HG03457 (cell line): ENCODE results near the gene IGFN1.
"Not testable (repeated sequence)": the region's sequence is repeated elsewhere in the genome, so short reads cannot be mapped to it uniquely, and the experiment has no call there.

Experiments
- ATAC-seq: cut with Tn5 transposase; IDR thresholded peaks from one replicate; pipeline ENCODE4 v1.9.1; 2021; ENCODE audit warnings: moderate number of reproducible peaks; ENCODE audit not compliant: unreplicated experiment

The IGFN1 gene

DNA sequence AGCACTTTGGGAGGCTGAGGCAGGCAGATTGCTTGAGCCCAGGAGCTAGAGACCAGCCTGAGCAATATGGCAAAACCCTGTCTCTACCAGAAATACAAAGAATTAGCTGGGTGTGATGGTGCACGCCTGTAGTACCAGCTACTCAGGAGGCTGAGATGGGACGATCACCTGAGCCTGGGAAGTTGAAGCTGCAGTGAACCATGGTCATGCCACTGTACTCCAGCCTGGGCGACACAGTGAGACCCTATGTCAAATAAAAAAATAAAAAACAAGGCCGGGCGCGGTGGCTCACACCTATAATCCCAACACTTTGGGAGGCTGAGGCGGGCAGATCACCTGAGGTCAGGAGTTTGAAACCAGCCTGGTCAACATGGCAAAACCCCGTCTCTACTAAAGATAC lies 27.6 kb upstream of the IGFN1 start:
- ATAC-seq, result not testable (repeated sequence)

DNA sequence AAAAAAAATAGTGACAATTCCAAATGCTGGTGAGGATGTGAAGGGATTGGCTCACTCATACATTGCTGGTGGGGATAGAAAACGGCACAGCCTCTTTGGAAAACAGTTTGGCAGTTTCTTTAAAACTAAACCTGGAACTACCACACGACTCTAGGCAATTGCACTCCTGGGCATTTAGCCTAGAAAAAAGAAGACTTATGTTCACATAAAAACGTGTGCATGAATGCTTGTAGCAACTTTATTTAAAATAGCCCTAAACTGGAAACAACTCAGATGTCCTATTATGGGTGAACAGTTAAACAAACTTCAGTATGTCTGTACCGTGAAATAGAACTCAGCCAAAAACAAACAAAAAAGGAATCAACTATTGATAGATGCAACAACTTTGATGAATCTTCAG lies 26.9 kb upstream of the IGFN1 start:
- no peak for ATAC-seq

DNA sequence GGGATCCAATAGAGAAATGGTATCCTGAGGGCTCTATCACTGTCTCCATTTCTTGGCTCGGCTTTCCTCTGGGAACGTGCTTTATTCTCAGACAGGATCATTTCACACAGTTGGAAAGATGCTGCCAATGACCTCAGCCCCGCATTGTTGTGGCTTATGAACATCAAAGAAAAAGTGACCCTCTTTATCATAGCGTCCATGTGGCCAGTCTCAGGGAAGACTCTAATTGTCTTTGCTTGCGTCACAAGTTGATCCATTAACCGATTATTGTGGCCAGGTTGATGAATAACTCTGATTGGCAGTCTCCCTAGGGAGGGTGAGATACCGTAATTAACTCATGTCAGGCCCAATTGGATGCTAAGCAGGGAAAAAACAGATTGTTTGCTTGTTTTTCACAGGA lies 26.0 kb upstream of the IGFN1 start:
- ATAC-seq, result no peak

DNA sequence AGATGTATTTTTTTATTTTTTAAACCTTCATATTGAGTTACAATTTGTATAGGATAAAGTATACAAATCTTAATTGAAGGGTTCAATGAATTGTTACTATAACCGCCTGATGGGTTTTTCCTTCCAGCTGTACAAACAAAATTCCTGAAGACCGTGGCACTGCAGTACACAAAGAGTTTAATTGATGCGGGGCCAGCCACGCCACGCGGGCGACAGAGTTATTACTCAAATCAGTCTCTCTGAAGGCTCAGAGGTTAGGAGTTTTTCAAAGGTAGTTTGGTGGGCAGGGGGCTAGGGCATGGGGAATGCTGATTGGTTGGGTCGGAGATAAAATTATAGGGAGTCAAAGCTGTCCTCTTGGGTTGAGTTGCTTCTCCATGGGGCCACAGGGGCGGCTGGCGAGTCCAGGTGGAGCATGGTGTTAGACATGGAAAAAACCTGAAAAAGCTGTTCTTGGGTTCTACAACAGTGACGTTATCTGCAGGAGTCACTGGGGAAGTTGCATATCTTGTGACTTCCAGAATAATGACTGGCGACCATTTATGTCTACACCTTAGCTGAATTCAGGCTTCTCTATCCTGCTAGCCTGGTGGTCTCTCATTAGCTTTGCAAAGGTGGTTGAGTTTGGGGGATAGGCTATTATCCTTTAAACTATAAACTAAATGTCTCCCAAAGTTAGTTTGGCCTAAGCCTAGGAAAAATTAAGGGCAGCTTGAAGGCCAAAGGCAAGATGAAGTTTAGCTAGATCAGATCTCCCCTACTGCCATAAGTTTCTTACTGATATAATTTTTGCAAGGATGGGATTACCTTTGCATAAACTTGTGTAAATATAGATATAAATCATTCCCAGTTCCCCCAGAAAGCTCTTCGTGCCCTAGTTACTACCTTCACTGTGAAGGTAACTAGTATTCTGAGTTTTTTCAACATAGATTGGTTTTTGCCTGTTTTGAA lies 23.3 kb upstream of the IGFN1 start:
- ATAC-seq, result no peak

DNA sequence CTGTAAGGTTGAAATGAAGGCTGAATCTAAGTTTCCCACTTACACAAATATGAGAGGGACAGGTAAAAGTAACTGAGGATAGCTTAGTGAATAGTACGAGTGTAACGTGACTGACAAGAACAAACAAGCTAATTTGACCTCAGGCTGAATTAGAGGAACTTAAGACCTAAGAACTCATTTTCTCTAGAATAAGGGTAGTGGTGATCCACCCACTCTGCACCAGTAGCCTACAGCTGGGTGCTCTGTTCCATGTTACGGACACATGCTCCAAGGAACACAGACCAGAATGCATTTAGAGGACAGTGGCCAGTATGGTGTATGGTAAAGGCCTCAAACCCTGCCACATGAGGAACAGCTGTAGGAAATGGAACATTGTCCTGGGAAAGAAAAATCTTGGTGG lies 21.4 kb upstream of the IGFN1 start:
- no peak for ATAC-seq

DNA sequence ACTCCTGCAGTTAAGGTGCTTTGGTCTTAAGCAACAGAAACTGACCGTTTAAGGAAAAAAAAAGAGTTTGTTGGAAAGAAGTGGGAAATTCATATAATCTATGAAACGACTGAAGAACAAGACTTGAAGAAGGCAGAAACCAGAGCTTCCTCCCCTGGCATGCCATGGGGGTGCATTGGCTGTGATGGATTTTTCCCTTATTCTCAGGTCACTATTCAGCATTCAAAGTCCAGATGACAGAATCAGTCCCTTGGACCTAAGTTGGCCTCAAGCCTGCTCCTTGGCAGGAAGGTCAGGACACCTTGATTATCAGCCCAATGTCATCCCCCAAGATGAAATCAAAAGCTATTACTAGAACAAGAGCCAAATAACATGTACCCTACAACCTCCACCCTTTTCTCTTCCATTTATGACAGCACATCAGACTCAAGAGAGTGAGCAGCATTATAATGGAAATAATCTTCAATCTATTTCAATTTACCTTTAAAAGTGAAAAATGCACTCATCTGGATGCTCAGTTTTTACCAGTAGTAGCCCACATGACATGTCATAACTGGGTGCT lies 20.6 kb upstream of the IGFN1 start:
- no peak for ATAC-seq

DNA sequence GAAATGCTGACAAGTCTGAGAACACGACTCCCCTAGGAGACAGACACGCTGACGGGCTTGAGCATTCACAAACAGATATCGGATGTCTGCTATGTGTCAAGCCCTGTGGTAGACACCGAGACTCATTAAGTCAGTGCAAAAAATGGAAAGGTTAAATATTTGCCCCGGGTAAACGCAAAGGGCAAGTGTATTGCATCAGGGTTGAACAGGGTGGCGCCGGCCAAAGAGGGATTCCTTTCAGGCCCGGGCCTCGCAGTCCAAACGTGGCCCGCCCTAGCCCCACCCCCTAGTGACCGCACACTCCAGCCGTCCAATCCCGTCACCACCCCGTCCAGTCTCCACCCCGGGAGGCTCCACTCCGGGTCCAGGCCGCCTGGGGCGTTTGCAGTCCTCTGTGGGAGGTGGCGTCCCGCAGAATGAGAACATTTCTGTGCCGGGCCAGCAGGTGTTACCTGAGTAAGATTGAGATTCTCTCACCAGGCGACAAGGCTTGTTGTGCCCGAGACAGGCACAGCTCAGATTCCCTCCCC lies 20.0 kb upstream of the IGFN1 start:
- peak; percentile 94 for ATAC-seq

DNA sequence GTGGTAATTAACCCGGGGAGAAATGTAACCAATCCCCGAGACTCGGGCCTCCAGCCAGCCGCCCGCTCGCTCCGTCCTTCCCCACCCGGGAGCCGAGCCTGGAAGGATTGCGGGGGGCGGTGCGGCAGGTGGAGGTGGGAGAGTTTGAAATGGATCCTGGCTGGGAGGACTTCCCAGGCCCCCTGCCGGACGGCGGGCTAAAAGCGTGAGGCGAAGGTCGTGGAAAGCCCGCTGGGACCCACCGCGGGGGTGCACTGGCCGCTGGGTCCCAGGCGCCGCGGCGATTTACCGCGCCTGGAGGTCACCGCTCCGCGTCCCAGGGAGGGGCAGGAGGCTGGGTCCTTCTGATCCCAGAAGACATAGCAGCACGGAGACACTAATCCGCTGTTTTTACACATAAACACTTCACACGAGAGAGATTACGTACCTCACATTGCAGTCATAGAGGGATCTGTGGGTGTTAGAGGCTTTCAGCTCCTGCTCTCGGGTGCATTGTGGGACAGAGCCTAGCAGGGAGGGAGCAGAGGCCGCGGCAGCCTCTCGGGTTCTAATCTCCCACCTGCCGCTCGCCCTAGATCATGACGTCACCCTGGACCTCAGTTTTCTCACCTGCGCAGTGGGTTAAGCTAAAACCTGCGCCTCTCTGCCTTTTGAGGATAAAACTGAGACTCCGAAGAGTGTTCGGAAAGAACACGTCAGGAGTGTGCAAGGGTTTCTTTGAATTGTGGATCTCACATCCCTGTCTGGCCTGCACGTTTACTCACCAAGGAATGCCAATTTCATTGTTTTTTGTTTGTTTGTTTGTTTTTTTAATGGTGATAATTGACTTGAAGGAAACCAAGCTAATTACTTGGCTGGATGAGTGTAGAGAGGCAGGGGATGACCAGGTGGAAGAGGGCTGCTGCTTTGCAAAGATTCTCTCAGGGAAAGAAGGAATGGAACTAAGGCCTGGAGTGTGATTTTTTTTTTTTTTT lies 19.3 kb upstream of the IGFN1 start:
- peak; percentile 34 for ATAC-seq

DNA sequence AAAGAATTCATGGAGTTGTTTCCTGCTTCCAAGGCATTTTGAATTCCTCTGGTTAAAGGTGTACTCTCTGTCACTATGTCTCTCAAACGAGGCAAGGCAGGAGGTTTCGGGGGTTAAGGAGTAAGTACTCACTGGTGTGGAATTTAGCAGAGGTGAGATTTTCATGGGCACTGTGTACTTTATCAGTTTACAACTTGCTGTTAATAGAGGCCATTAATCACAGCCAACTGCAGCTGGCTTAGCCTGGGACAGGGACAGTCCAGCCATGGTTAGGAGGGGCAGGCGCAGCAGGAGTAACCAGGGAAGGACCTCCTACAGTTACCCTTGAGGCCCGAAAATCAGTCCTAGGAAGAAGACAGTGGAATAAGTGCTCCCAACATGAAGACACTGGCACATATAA lies 18.3 kb upstream of the IGFN1 start:
- no peak for ATAC-seq

DNA sequence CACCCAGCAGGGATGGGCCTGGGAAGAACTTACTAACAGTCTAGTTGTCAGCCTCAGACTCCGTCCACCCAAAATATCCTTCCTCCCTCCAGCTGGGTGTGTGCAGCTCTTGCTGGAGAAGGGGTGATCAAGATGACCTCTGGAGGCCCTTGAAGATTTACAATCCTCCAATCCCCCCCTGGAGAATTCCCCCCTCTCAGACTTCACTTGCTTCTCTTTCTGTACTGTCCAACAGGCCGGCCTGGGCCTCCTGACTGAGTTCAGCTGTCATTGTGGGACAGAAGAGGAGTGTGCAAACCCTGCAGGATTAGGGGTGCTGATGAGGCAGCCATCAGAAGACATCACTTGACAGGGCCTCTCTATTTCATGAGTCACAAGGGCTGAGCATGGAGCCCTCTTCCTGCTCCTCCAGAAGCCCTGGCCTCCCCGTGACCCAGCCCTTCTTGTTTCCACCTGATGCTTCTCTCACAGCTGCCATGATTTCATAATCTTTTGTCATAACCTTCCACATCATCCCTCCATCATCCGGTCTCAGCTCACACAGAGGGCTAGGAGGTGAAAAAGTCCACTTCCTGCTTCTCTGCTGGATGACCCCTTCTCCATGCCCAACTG lies 17.5 kb upstream of the IGFN1 start:
- no peak for ATAC-seq

DNA sequence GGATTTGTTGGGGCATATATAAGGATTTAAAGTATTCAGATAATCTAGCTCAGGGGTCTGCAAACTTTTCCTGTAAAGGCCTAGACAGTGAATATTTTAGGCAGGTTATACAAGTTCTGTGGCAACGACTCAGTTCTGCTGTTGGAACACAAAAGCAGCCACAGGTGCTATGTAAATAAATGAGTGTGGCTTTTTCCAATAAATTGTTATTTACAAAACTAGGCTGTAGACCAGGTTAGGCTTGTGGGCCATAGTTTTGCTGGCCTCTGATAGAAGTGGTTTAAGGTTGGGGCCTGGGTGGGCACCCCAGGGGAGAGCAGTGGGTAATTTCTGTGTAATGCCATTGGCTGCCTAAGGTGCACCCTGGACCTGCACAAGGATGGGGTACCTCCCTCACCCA lies 16.9 kb upstream of the IGFN1 start:
- no peak for ATAC-seq

DNA sequence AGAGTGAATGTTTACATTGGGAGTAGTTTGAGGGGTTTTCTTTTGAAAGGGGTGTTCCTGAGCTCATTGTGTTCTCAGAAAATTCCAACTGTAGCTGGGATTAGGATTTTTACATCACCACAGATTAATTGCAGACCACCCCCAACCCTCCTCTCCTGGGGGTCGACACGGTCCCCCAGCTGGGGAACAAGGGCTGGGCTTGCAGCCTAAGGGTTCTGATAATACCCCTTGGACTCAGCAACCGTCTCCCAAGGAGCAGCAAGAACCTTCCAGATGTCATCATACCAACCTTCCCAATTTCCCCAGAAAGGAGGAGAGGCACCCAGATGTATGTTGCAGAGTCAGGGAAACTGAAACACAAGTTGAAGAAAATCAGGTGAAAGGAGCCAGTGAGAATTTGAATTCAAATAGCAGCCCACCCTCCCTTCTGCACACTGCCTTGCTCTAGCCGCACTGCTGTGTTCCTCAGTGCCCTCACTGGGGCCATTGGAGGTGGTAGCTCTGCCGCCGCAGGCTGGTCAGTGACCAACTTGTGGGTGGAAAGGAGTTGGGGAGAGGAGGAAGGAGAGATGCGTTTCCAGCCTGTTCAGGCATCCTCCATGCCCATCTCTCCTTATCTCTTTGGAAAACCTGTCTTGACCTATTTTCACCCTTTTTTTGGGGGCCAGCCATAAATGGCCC lies 14.7 kb upstream of the IGFN1 start:
- no peak for ATAC-seq

DNA sequence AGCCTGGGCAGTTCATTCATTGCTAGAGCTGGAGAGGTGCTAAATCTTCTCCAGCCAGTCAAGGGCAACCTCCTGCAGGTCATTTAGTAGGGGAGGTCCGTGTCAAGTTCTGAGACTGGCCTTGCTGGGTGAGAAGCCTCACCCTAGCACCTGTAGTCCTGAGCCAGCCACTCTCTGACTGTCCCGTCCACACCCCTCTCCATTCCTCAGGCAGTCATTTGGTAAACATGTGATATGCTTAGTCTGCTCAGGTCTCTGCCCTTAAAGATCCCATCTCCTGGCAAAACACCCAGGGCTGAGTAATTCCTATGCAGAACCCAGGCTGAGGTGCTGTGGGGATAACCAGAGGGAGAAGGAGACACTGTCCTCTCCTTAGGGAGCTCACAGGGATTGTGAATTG lies 13.7 kb upstream of the IGFN1 start:
- no peak for ATAC-seq

DNA sequence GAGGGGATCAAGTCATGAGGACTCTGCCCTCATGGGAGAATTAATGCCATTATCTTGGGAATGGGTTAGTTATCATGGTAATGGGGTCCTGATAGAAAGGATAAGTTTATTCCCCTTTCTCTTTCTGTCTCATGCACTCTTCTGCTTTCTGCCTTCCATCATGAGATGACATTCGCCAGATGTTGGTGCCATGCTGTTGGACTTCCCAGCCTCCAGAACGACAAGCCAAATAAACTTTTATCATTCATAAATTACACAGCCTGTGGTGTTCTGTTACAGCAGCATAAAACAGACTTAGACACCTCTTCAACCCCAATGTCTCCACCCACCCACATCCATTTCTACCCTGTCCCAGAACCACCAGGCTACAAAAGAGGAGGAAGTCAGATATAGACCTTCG lies 11.9 kb upstream of the IGFN1 start:
- no peak for ATAC-seq

DNA sequence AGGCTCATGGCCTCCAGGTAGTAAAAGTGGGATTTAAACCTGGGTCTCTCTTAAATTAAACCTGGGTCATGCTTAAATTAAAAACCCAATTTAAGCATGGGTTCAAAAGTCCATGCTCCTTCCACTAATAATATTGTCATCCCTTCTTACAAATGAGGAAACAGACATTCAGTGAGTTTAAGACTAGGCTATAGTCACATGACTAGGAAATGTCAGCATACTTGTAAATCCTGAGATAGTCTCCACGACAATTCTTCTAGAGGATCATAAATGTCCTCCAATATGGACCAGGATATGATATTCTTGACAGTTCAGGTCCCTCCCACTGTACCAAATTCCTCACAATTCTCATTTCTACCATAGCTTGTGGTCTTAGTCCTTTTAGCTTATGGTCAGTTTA lies 10.5 kb upstream of the IGFN1 start:
- no peak for ATAC-seq

DNA sequence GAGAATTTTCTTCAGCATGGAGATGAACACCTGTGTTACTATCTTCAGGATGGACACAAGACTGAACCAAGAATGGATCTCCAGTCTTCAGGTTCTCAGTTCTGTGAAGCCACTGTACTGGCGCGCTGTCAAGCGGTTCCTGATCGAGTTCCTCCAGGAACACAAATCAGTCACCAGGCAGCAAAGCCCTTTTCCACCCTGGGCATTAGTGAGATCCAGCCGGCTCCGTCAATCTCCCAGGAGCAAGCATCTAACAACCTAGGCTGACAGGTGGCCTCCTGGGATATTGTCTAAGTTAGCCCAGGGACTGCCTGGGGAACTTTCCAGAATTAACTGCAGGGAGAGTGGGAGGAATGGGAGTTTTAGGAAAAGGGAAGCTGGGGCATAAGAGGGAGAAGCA lies 9.7 kb upstream of the IGFN1 start:
- ATAC-seq, result no peak

DNA sequence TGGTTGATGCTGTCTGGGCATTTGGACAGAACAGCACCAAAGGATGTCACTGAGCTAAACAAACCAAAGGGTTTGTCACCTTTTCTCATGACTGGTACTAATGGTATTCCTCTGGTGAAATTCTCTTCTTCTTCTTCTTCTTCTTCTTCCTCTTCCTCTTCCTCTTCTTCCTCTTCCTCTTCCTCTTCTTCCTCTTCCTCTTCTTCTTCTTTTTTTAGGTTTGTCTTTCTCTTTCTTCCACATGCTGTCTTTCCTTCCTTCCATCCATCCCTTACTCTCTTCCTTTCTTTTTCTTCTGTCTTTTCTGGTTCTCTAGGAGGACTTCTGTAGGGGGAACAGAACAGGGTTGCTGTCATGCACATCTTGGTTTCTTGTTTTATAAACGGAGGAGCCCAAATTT lies 9.3 kb upstream of the IGFN1 start:
- ATAC-seq, result no peak

DNA sequence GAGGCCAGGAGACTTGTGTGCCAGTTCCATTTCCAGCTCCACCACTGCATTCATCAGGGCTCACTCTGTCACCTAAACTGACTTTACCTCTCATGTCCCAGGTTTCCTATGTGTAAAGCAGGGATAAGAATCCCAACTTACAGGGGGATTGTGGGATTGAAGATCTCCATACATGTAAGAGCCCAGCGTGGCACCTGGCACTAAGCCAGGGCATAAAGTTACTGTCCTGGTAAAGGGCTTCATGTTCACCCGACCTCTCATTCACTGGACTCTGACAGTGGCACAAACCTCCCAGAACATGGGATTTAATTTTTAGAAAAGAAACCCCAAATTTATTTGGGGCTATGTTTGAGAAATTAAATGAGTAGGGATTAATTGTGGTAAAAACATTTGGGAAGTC lies 8.9 kb upstream of the IGFN1 start:
- ATAC-seq, result no peak

DNA sequence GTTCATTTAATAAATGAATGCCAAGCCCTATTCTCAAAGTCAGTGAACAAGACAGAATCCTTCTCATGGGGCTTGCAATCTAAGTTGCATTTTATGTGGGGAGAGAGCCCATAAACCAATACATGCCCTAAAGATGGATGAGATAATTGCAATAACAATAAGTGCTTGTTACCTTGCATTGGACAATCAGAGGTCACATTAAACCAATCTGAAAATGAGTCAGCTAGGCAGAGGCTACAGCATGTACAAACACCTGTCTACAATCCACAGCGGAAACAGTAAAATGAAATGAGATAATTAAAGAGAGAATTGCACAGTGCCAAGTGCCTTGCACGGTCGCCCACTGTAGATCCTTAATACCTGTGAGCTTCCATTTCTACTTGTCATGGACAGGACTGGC lies 7.4 kb upstream of the IGFN1 start:
- ATAC-seq, result no peak

DNA sequence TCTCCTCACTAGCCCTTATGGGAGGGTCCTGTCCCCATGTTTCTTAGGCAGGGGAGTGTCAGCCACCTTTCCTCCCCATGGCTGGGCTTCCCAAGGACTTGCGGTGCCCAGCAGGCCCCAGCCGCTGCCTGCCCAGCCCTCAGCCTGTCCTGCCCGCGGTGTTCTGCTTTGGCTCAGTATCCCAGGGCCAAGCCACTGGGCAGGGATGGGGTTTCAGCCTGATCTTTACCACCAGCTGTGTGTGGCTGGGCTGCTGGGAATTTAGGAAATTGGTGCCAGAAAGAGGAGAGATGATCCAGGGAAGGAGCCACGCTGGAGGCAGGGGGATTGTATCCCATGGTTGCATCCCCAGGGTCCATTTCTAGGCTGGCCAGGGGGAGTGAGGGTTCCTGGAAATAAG lies 6.9 kb upstream of the IGFN1 start:
- no peak for ATAC-seq
